Measurements from ENCODE around the gene NFIX.

DNA sequence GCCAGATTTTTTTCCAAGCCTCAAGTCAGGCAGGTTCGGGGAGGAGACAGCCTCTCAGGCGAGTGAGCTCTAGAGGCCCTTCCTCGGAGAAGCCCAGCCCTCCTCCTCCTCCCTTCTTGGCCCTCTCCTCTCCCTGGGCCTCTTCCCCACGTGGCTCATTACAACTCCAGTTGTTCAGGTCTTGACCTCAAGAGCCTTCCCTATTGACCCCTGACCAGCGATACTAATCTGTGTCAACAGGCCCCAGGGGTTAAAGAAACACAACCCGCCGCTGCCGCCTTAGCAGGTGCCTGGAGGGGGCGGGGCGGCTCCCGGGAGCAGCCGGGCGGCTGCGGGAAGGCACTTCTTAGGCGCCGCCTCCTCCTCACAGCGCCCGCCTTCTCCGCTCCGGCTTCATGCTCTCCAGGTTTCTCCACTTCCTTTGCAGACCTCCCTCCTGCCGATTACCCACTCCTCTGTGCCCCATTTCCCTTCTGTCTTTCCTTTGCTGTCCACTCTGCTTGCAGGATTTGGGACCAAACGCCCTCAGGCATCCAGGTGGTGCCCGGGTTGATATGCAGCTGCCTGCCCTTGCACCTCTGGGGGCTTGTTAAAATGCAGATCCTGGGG lies 56.4 kb downstream of the NFIX start:
- TF ChIP-seq CTCF (conservative IDR thresholded peaks at IDR 0.05; ENCODE audit: low read depth, low read length) (no peak), EZH2 (IDR thresholded peaks at IDR 0.05; ENCODE audit: borderline replicate concordance, low read depth, low read length, poor library complexity, severe bottlenecking) (no peak)

Measured in A673 (cell line).